DOHH2 (cell line): ENCODE measurements around the gene SLC25A53.
"Not testable (repeated sequence)": the region's sequence is repeated elsewhere in the genome, so short reads cannot be mapped to it uniquely, and the experiment has no call there.

ENCODE experiments used
- CTCF ChIP-seq: fragments of 200-600 bp; sonication (generic); IDR thresholded peaks from one replicate; pipeline ENCODE4 v1.5.1; 2014; ENCODE audit warnings: antibody characterized with exemption, mild to moderate bottlenecking, low read depth, low read length; ENCODE audit not compliant: poor library complexity, severe bottlenecking
- EZH2phosphoT487 ChIP-seq: fragments of 200-600 bp; sonication (generic); IDR thresholded peaks from 2 replicates; pipeline ENCODE4 v1.6.1; 2017; ENCODE audit warnings: borderline replicate concordance, mild to moderate bottlenecking, antibody characterized with exemption, low read length, moderate library complexity, mixed read lengths

- not testable (repeated sequence) for TF ChIP-seq CTCF, EZH2phosphoT487
These were observed 80.9 kb downstream of the SLC25A53 start, which contains the start of gene TMSB15C for GRCh38 chrX:104075778-104076445.
